ENCODE data around the gene TBC1D9B. TPM values are rescaled to one million over a fixed set of nuclear protein-coding genes. Genes with fewer than 3 reads are reported as not detected.
"Not testable (repeated sequence)": the region's sequence is repeated elsewhere in the genome, so short reads cannot be mapped to it uniquely, and the experiment has no call there.

TBC1D9B gene
- polyA plus RNA-seq, 3 donors = 89.8 to 96.2 (median 92.6) TPM

GRCh38 chr5:179841621-179842020 lies 66.1 kb downstream of the TBC1D9B start:
- no peak for DNase-seq (ENCODE audit: low read depth in 3 of 3, low spot score in 2 of 3)

GRCh38 chr5:179840766-179841165 lies 66.9 kb downstream of the TBC1D9B start:
- DNase-seq (ENCODE audit: low read depth in 3 of 3, low spot score in 2 of 3) = no peak

DNA sequence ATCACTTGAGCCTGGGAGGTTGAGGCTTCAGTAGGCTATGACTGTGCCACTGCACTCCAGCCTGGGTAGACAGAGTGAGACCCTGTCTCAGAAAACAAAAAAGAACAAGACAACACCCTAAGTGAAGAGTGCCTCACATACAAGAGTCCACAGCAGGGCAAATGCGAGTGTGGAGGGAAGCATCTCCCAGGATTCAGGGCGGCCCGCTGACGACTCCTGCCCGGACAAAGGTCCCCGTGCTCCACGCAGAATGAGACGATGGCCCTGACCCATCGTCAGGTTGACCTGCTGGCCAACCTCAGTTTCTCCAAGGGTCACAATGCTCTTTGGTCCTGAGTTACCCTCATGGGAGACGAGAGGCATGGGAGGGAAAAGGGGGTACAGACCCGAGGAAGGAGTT lies 67.4 kb downstream of the TBC1D9B start:
- no peak for DNase-seq (ENCODE audit: low read depth in 3 of 3, low spot score in 2 of 3)

GRCh38 chr5:179839328-179840256 lies 68.1 kb downstream of the TBC1D9B start:
- DNase-seq (ENCODE audit: low read depth in 3 of 3, low spot score in 2 of 3) = no peak

DNA sequence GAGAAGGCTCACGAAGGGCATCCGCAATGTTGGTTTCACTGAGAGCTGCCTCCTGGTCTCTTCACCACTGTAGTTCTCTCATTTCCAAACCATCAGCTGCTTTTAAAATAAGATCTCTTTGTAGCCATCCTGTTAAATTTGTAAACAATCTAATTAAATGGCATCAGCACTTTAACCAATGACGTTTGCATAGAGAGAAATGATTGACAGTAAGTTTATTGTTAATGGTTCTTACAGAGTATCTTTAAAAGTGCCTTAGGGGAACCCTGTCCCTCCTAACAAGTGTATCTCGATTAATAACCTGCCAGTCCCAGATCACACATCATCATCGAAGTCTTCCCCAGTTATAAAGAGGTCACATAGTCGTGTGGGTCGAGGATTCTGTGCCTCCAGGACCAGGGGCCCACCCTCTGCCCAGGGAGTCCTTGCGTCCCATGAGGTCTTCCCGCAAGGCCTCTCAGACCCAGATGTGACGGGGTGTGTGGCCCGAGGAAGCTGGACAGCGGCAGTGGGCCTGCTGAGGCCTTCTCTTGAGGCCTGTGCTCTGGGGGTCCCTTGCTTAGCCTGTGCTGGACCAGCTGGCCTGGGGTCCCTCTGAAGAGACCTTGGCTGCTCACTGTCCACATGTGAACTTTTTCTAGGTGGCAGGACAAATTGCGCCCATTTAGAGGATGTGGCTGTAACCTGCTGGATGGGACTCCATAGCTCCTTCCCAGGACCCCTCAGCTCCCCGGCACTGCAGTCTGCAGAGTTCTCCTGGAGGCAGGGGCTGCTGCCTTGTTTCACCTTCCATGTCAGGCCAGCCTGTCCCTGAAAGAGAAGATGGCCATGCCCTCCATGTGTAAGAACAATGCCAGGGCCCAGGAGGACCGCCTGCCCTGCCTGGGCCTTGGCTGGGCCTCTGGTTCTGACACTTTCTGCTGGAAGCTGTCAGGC lies 70.4 kb downstream of the TBC1D9B start:
- no peak for DNase-seq (ENCODE audit: low read depth in 3 of 3, low spot score in 2 of 3)

DNA sequence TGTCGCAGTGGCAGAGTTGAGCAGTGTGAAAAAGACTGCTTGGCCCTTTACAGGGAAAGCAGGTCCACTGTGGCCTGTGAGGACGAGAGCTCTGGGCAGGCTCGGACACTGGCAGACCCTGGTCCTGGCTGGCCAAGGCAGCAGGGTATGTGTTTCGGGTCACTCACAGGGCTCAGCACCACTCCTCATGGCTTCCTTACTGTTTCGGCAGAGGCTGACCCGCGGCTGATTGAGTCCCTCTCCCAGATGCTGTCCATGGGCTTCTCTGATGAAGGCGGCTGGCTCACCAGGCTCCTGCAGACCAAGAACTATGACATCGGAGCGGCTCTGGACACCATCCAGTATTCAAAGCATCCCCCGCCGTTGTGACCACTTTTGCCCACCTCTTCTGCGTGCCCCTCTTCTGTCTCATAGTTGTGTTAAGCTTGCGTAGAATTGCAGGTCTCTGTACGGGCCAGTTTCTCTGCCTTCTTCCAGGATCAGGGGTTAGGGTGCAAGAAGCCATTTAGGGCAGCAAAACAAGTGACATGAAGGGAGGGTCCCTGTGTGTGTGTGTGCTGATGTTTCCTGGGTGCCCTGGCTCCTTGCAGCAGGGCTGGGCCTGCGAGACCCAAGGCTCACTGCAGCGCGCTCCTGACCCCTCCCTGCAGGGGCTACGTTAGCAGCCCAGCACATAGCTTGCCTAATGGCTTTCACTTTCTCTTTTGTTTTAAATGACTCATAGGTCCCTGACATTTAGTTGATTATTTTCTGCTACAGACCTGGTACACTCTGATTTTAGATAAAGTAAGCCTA lies 71.3 kb downstream of the TBC1D9B start:
- no peak for DNase-seq (ENCODE audit: low read depth in 3 of 3, low spot score in 2 of 3)

DNA sequence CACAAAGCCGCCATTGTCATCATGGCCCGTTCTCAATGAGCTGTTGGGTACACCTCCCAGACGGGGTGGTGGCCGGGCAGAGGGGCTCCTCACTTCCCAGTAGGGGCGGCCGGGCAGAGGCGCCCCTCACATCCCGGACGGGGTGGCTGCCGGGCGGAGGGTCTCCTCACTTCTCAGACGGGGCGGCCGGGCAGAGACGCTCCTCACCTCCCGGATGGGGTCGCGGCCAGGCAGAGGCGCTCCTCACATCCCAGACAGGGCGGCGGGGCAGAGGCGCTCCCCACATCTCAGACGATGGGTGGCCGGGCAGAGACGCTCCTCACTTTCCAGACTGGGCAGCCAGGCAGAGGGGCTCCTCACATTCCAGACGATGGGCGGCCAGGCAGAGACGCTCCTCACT lies 72.8 kb downstream of the TBC1D9B start:
- not testable (repeated sequence) for DNase-seq (ENCODE audit: low read depth in 3 of 3, low spot score in 2 of 3)

GRCh38 chr5:179834120-179834519 lies 73.6 kb downstream of the TBC1D9B start:
- no peak for DNase-seq (ENCODE audit: low read depth in 3 of 3, low spot score in 2 of 3)

GRCh38 chr5:179833709-179834070 lies 74.0 kb downstream of the TBC1D9B start:
- DNase-seq (ENCODE audit: low read depth in 3 of 3, low spot score in 2 of 3) = no peak

DNA sequence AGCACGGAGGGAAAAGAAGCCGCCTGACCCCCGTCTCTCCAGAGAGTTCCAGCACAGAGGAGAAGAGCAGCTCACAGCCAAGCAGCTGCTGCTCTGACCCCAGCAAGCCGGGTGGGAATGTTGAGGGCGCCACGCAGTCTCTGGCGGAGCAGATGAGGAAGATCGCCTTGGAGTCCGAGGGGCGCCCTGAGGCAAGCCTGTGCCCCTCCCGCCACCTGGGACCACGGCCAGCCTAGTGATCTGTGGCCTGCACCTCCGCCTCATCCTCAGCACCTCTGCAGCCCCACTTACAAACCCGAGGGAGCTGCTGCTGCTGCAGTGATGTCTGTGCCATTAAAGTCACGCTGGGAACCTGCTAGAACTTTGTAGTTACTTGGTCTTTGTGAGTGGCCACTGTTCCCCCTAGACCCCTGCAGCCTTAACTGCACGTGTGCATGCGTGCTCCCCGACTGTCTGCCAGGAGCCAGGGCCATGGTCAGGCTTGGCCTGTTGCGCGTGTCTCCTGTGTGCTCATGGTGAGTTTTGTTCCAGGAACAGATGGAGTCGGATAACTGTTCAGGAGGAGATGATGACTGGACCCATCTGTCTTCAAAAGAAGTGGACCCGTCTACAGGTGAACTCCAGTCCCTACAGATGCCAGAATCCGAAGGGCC lies 74.5 kb downstream of the TBC1D9B start:
- no peak for DNase-seq (ENCODE audit: low read depth in 3 of 3, low spot score in 2 of 3)

- no peak for DNase-seq (ENCODE audit: low read depth in 3 of 3, low spot score in 2 of 3)
These were observed 75.5 kb downstream of the TBC1D9B start for GRCh38 chr5:179832039-179832745.

GRCh38 chr5:179830818-179831468 lies 76.8 kb downstream of the TBC1D9B start:
- no peak for DNase-seq (ENCODE audit: low read depth in 3 of 3, low spot score in 2 of 3)

DNA sequence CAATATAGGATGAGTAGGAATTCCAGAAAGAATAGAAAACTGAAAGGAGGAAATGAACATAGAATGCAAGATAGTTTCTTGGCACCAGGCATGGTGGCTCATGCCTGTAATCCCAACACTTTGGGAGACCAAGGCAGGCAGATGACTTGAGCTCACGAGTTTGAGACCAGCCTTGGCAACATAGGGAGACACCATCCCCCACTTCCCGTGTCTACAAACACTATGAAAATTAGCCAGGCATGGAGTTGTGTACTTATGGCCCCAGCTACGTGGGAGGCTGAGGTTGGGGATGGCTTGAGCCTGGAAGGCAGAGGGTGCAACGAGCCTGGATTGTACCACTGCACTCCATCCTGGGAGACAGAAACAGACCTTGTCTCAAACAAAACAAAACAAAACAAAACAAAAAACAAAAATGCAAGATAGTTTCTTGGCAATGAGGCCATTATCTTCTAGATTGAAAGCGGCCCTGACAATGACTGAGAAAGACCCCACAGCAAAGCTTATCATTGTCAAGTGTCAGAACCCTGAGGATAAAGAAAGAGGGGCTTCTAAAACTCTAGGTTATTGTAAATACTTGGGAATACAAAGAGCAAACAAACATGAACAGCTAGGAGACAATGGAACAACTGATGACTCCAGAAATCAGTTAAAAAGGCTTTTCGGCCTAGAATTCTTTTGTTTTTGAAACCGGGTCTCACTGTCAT lies 77.8 kb downstream of the TBC1D9B start:
- no peak for DNase-seq (ENCODE audit: low read depth in 3 of 3, low spot score in 2 of 3)

DNA sequence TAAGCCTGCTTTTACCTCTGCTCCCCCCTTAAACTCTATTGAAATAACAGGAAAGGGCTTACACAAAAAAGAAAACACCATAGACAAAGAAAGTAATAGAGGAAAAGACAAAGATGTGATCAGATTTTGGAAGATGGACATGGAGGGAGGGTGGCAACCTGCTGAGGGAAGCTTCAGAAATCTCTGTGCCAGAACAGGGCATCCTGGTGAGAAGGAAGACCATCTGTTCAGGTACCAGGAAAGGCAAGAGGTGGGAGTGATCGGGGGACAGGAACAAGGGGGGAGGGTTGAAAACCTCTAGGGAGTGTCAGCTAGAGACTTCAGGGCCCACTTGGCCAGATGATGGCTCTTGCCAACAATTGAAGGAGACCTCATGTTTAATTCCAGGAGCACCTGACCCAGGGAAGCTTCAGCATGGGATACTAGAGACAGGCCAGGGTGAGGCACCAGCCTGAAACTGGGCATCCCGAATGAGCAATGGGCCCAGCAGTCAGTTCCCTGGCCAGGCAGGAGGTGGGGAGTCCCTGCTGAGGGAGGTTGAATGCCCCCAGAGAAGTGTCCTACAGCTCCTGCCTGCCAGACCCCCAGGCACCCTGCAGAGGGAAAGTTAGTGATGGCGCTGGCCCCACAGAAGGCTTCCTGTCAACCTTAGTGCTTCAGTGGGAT lies 78.8 kb downstream of the TBC1D9B start:
- DNase-seq (ENCODE audit: low read depth in 3 of 3, low spot score in 2 of 3) = no peak

DNA sequence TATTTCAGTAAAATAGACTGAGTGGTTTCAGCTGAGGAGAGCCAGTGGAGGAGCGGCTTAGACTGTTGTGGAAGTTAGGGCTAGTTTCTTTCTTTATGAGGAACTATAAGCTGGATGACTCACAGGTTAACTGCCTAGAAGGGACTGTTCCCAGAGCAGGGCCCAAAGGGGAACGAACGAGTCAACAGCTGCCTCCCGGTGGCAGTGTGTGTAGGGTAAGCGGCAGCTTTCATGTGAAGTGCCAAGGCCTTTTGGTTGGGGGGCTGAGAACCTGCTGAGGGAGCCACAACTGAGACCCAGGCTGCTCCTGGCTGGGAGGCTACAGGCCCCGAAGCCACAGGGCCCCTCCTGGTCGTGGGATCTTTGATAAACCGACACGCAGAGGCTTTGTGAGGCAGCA lies 80.0 kb downstream of the TBC1D9B start:
- no peak for DNase-seq (ENCODE audit: low read depth in 3 of 3, low spot score in 2 of 3)

DNA sequence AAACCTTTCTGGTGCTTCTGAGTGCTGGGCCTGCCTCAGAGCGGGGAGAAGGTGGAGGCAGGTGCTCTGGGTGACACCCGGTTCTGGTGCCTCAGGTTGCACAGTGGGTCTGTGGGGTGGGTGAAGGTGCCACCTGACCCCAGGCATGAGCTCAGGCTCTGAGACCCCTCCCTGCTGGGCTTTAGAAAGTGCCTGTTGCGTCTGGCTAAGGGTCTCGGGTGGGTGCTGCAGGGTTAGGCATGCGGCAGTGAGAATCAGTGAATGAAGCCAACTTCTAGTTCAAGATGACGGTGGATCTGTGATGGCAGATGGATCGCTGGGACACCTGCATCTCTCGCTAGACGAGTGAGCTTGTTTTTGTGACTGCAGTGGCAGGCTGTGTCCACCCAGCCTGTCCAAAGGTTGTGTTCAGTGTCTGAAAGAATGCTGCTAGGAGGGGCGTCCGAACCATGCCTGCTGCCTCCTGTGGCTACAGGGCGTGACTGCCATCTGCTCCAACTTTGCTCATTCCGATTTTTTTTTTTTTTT lies 82.0 kb downstream of the TBC1D9B start:
- DNase-seq (ENCODE audit: low read depth in 3 of 3, low spot score in 2 of 3) = no peak

GRCh38 chr5:179824745-179825112 lies 83.0 kb downstream of the TBC1D9B start:
- no peak for DNase-seq (ENCODE audit: low read depth in 3 of 3, low spot score in 2 of 3)
